NCI-H1105 treated with DMSO at 0.1 percent for 48 hours (cell line): Measurements from ENCODE around the gene GRID2IP.
"Not testable (repeated sequence)": the region's sequence is repeated elsewhere in the genome, so short reads cannot be mapped to it uniquely, and the experiment has no call there.

Experiments
- DNase-seq: peaks from one replicate; lab custom pipeline; 2025; lab: John Stamatoyannopoulos, UW

The GRID2IP gene

GRCh38 chr7:6551016-6551511, at the start of gene GRID2IP:
GRID2IP (minus strand) TSS chr7:6551461; CDS start chr7:6551436, 25 bp downstream.
- DNase-seq = no peak

- no peak for DNase-seq
Measured at GRCh38 chr7:6600093-6600492, 48.8 kb upstream of the GRID2IP start.

GRCh38 chr7:6590645-6591110, 39.4 kb upstream of the GRID2IP start:
- no peak for DNase-seq

DNA sequence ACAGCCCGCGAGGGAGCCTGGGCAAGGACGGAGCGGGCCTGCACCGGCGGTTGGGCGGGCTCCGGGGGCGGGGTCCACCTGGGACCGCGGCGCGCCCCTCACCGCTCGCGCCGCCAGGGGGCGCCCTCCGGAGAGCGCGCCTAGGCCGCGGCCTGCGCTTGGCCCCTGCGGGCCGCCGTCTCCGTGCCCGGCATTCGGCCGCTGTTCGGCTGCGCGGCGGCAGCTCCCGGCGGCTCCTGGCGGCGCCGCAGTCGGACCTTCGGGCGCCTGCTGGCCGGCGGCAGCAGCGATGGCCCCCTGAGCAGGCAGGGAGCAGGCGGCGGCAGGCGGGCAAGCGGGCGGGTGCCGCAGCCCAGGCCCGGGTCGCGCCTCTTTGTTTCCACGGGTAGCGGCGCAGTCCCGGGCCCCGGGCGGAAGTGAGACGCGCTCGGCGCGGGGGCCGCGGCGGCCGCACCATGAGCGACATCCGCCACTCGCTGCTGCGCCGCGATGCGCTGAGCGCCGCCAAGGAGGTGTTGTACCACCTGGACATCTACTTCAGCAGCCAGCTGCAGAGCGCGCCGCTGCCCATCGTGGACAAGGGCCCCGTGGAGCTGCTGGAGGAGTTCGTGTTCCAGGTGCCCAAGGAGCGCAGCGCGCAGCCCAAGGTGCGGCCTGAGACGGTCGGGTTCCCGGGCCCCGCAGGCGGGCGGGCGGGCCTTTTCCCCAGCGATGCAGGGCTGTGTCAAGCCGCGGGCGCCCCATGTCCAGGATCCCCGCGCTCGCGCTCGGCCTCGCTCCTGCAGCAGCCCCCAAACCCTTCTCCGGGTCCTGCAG, 38.8 kb upstream of the GRID2IP start, which contains the start of gene INTS15:
Gene INTS15, plus strand, starts transcription at position 193 of the 816 bp plus-strand sequence. Its CDS starts 263 bp downstream, at position 456.
- peak; percentile 78 for DNase-seq

GRCh38 chr7:6589151-6589828, 38.0 kb upstream of the GRID2IP start:
- peak; percentile 50 for DNase-seq

- no peak for DNase-seq
Measured at GRCh38 chr7:6588566-6588965, 37.3 kb upstream of the GRID2IP start.

- DNase-seq = not testable (repeated sequence)
Measured at GRCh38 chr7:6585746-6586432, 34.6 kb upstream of the GRID2IP start.

GRCh38 chr7:6579446-6579845, 28.2 kb upstream of the GRID2IP start:
- no peak for DNase-seq

DNA sequence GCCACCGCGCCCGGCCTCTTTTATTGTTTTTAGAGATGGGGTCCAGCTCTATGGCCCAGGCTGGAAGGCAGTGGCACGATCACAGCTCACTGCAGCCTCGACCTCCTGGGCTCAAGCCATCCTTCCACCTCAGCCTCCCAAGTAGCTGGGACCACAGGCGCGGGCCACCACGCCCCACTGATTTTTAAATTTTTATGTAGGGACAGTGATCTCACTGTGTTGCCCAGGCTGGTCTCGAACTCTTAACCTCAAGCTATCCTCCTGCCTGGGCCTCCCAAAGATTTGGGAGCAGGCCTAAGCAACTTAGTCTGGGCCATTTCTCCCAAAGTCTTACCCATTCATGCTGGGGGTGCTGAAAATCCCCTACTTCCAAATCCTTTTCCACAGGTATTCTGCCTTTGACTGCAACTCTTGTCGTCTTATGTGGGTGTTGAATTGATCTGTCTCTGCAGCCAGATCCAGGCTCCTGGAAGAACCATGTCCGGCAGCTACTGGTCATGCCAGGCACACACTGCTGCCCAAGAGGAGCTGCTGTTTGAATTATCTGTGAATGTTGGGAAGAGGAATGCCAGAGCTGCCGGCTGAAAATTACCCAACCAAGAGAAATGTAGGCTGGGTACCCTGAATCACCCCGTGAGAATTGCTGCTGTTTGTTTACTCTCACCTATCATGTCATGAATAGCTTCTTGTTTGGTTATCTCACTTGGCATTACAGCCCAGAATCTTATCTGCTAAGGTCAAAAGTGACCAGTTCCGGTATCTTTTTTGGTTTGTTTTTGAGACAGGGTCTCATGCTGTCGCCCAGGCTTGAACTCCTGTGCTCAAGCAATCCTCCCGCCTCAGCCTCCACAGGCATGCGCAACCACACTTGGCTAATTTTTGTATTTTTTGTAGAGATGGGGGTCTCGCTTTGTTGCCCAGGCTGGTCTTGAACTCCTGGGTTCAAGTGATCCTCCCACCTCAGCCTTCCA, 27.1 kb upstream of the GRID2IP start:
- DNase-seq = no peak

DNA sequence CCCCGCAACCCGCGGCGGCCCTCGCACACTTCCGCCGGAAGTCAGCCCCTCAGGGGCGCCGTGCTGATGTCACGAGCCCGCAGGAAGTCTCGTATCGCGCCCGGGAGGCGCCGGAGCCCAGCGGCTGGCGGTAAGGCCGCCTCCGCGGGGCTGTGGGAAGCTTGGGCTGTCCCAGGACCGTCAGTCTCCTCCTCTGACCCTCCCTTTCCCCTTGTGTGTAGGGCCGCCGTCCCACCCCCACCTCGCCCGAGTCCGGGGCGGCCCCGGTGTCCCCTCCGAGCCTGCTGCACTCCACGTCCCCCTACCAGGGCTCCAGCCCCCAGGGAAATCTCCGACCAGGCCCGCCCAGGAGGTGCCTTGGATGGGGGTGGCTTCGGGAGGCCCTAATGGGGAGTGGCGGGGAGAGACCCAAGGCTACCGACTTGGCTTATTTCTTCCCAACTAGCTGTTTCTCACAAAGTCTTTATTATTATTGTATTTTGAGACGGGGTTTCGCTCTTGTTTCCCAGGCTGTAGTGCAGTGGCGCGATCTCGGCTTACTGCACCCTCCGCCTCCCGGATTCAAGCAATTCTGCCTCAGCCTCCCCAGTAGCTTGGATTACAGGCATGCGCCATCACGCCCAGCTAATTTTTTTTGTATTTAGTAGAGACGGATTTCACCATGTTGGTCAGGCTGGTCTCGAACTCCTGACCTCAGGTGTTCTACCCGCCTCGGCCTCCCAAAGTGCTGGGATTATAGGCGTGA, 26.3 kb upstream of the GRID2IP start, which contains the start of gene ZDHHC4:
Gene ZDHHC4, plus strand, starts transcription at position 86 of the 745 bp plus-strand sequence. CDS start 3,108 bp downstream, outside the sequence.
- peak; percentile 82 for DNase-seq

- DNase-seq = not testable (repeated sequence)
Measured at GRCh38 chr7:6576867-6577368, 25.7 kb upstream of the GRID2IP start.

DNA sequence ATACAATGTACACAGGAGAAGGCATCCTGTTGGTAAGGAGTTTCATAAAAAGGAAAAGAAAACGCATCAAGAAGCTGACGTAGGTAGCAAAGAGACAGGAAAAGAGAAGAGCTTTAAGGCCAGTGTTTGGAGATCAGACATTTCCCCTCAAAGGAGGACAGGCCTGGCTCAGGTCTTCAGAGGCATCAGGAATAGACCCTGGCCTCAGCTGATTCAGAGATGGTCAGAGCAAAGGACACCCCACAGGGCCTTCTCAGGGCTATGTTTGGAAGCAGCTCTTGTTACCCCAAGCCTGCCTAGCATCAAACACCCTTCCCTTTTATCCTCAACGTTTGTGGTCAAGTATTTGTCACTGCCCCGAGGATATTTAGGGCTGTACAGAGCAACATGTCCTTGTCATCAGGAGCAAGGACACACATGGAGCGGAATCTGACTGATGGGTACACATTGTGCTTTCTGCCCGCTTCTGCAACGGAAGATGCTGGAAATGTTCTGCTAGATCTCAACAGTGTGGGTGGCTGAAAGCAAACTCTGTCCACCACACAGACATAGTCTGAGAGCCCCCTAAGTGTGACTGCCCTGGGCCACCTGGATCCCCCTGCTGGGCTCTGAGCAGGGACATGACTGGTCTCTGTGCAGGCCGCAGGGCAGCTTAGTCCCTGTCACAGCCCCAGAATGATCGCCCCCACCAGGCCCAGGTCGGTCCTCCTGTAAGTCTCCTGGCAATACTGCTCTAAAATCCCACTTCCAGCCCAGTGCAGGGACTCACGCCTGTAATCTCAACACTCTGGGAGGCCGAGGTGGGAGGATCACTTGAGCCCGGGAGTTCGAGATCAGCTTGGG, 25.0 kb upstream of the GRID2IP start:
- DNase-seq = no peak

DNA sequence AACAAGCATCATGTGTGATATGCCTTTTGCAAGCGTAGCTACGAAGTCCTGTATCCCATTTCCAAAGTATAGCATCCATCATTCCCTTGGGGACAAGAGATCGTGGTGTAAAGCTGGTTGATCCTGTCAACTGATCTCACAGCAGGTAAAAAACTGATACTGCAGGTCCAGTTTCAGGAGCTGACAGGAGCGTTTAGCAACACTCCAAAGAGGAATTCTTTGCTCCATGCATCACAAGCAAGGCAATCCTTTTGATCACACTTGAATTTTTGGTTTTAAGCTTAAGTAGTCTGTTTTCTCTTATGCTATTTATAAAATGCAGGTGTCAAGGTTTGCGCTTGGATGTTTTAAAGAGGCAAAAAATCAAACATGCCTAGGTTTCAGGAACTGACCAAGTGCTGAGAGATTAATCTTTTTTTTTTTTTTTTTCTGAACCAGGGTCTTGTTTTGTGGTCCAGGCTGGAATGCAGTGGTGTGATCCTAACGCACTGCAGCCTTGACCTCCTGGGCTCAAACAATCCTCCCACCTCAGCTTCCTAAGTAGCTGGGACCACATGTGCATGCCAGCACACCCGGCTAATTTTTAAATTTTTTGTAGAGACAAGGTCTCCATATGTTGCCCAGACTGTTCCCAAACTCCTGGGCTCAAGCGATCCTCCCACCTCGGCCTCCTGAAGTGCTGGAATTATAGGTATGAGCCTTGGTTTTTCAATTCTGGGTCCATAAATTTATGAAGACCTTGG, 24.2 kb upstream of the GRID2IP start:
- DNase-seq = no peak

GRCh38 chr7:6571160-6571779, 20.0 kb upstream of the GRID2IP start:
- DNase-seq = no peak

DNA sequence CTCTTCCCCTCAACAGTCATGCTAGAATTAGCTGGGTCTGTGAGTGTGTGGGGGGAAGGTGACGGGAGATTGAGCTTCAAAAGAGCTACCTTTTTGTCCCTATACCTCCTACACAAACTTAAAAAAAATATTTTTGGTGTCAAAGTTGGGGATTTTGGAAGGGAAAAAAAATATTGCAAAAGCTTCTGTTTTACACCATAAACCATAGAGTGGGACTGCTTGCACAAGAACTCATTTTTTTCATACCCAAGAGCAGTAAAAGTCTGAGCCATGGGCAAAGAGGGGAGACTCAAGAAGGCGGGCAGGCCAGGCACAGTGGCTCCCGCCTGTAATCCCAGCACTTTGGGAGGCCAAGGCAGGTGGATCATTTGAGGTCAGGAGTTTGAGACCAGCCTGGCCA, 16.6 kb upstream of the GRID2IP start:
- no peak for DNase-seq

DNA sequence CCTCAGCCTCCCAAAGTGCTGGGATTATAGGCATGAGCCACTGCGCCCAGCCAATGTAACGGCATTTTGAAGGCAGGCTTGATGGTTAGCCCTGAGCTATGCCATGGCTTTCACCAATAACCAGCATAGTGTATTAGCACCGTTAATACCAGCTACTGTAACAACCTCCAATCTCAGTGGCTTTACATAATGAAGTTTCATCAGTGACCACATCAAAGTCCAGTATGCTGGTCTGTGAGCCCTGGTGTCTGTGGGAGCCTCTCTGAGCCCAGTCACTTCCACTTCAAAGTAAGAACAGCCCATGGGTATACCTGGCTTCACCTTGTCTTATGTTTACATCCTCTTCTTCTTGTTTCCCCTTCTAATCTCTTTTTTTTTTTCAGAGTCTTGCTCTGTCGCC, 14.4 kb upstream of the GRID2IP start:
- DNase-seq = no peak

DNA sequence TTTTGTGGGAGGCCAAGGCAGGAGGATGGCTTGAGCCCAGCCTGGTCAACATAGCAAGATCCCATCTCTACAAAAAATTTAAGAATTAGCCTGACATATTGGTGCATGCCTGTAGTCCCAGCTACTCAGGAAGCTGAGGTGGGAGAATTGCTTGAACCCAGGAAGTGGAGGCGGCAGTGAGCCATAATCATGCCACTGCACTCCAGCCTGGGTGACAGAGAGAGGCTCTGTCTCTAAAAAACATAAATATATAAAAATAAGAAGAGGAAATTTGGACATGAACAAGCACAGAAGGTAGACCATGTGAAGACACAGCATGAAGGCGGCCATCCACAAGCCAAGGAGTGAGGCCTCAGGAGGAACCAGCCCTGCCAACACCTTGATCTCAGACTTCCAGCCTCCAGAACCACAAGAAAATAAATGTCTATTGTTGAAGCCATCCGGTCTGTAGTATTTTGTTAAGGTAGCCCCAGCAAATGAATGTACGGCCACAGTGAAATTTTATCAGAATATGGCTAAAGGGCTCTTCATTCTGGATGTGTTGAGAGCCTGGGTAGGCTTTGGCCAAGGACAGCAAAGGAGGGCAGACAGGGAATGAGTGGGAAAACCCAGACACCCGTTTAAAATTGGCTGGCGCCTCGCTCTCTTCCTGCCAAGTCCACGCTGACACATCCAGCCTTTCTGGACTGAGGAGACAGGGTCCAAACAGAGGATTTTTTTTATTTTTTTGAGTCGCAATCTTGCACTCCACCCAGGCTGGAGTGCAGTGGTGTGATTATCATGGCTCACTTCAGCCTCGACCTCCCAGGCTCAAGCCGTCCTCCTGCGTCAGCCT, 12.9 kb upstream of the GRID2IP start:
- DNase-seq = no peak
